Peyer's patch (tissue), 4 donors: Measurements from ENCODE around the gene IL17RA.

Source experiments
- CTCF ChIP-seq, 6 experiments: fragments of 450-650 bp in 4 of 6; fragments of 200-600 bp in 2 of 6; sonication (generic) in 1 of 6; IDR thresholded peaks; one replicate each; pipeline ENCODE4 v1.5.1; 2017 to 2019; ENCODE audit warnings: antibody characterized with exemption in 6 of 6, mild to moderate bottlenecking in 3 of 6, moderate library complexity in 1 of 6
- POLR2A ChIP-seq, 2 donors: fragments of 450-650 bp; IDR thresholded peaks; one replicate each; pipeline ENCODE4 v1.5.1; 2017; ENCODE audit warnings: antibody characterized with exemption in 2 of 2, mild to moderate bottlenecking in 2 of 2, moderate library complexity in 2 of 2

GRCh38 chr22:17152971-17153370 is 68.2 kb downstream of the IL17RA start:
- TF ChIP-seq CTCF (IDR thresholded peaks at IDR 0.05) (no peak), POLR2A (IDR thresholded peaks at IDR 0.05) (no peak)
